Hepatocyte (in vitro differentiated cells): ENCODE measurements around the gene IGFALS. TPM values are rescaled to one million over a fixed set of nuclear protein-coding genes. Genes with fewer than 3 reads are reported as not detected.

ENCODE experiments used
- DNase-seq: peaks from one replicate; pipeline ENCODE4 v3.0.0-alpha.2; 2016; ENCODE audit warnings: low spot score
- H2AFZ ChIP-seq: fragments of 200-600 bp; sonication (generic); 2 replicates; pipeline ENCODE4 v1.6.0; 2016; ENCODE audit warnings: antibody characterized with exemption, mild to moderate bottlenecking
- H3K27ac ChIP-seq: fragments of 200-600 bp; sonication (generic); 2 replicates; pipeline ENCODE4 v1.5.1; 2016; ENCODE audit warnings: mild to moderate bottlenecking
- H3K27me3 ChIP-seq: fragments of 200-600 bp; sonication (generic); 2 replicates; pipeline ENCODE4 v1.6.1; 2016
- H3K36me3 ChIP-seq: fragments of 200-600 bp; sonication (generic); replicated peaks from 2 replicates; pipeline ENCODE4 v1.5.1; 2016; ENCODE audit warnings: low read depth; ENCODE audit not compliant: insufficient read depth
- H3K4me1 ChIP-seq: fragments of 200-600 bp; sonication (generic); 2 replicates; pipeline ENCODE4 v1.5.1; 2016; ENCODE audit warnings: mild to moderate bottlenecking, moderate library complexity; ENCODE audit not compliant: insufficient read depth
- H3K4me2 ChIP-seq: fragments of 200-600 bp; sonication (generic); 2 replicates; pipeline ENCODE4 v1.6.0; 2016
- H3K4me3 ChIP-seq: fragments of 200-600 bp; sonication (generic); 2 replicates; pipeline ENCODE4 v1.5.1; 2016; ENCODE audit warnings: mild to moderate bottlenecking
- H3K79me2 ChIP-seq: fragments of 200-600 bp; sonication (generic); 2 replicates; pipeline ENCODE4 v1.6.0; 2017; ENCODE audit warnings: mild to moderate bottlenecking
- H3K9me2 ChIP-seq: fragments of 200-600 bp; sonication (generic); replicated peaks from 2 replicates; pipeline ENCODE4 v1.6.0; 2017; ENCODE audit warnings: mild to moderate bottlenecking; ENCODE audit not compliant: insufficient read depth
- H3K9me3 ChIP-seq: fragments of 200-600 bp; sonication (generic); 2 replicates; pipeline ENCODE4 v1.5.1; 2016; ENCODE audit warnings: low read depth, mild to moderate bottlenecking
- H4K20me1 ChIP-seq: fragments of 200-600 bp; sonication (generic); 2 replicates; pipeline ENCODE4 v1.6.0; 2016; ENCODE audit warnings: mild to moderate bottlenecking; ENCODE audit not compliant: insufficient read depth, poor library complexity, severe bottlenecking
- EZH2 ChIP-seq: fragments of 200-600 bp; sonication (generic); IDR thresholded peaks from 2 replicates; pipeline ENCODE4 v1.6.1; 2016; ENCODE audit warnings: antibody characterized with exemption, mild to moderate bottlenecking, borderline replicate concordance
- EZH2phosphoT487 ChIP-seq: fragments of 200-600 bp; sonication (generic); IDR thresholded peaks from one replicate; pipeline ENCODE4 v1.6.1; 2018; ENCODE audit warnings: antibody characterized with exemption, mild to moderate bottlenecking, low read depth, moderate library complexity; ENCODE audit not compliant: unreplicated experiment, severe bottlenecking
- WGBS: methylation state at CpG from one replicate; pipeline ENCODE4 v1.1.6; 2016; ENCODE audit warnings: low lambda C conversion rate; ENCODE audit errors: missing lambda C conversion rate; 5-methylcytosine and 5-hydroxymethylcytosine counted together
- polyA plus RNA-seq: library from polyadenylated mRNA; unstranded; fragments of >200 nt; fragmentation: Nextera tagmentation; extraction: Ambion mirVana; gene quantifications from 2 replicates; pipeline ENCODE4 v1.2.1, GENCODE V29; 2016
- total RNA-seq: library from RNA; depleted of rRNA; stranded (reverse); fragments of >200 nt; gene quantifications from 2 replicates; pipeline ENCODE4 v1.2.3, GENCODE V29; 2014
- TF ChIP-seq, protein P1 (sequence below): fragments of 200-600 bp; sonication (generic); IDR thresholded peaks from 2 replicates; pipeline ENCODE4 v1.5.1; 2016; ENCODE audit warnings: antibody characterized with exemption, mild to moderate bottlenecking; ENCODE audit not compliant: poor library complexity

The IGFALS gene
- total and polyA plus RNA-seq, 2 experiments from 2014 or later, result 11.2 to 12.6 TPM

DNA sequence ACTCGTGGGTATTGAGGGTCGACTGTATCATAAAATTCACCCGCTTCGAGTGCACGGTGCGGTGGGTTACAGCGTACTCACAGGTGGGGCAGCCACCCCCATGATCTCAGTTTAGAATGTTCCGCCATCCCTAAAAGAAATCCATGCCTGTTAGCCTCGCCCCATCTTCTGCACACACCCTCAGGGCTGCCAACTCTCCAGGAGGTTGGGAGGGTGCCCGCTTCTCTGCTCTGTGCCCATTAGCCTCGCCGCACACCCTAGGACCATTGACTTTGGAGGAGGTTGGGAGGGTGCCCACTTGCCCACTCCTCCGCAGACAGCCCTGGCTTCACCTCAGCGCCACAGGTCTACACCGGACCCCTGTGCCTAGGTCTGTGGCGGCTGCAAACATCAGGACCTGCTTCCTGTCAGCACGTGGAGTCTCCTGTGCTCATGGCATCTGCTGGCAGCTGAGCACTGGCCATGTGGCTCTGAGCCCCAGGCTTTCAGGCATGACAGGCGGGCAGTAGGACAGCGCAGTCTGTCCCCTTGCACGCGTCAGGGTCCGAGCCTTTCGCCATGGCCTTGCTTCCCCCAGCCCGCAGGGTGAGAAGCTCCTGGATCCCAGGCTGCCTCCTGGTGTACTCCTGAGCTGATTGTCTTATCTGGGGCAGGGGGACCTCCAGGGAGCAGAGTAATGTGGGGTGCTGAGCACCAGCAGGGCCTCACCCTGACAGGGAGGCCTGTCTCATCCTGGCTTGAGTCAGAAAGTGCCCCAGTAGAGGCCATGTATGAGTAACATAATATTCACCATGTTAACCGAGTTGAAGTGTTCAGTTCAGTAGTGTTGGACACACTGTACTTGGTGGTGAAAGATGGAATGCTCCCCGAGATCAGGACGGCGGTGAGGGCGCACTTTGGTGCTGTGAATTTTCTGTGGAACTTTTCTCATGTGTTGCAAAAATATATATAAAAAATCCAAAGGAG lies 44.1 kb downstream of the IGFALS start:
- Histone ChIP-seq H3K27me3 (no peaks in the 10 kb centered on the region), H3K4me1 (no peaks in the 10 kb centered on the region), H3K27ac (no peak overlapping the region), H3K9me3 (no peaks in the 10 kb centered on the region), H2AFZ (no peak overlapping the region), H3K4me3 (no peak overlapping the region), H4K20me1 (no peaks in the 10 kb centered on the region), H3K4me2 (no peak overlapping the region), H3K79me2 (no peaks in the 10 kb centered on the region), H3K36me3 (no peaks in the 10 kb centered on the region), H3K9me2 (no peaks in the 10 kb centered on the region)
- no peak for DNase-seq
- 97% methylated on average over 29 of the region's 29 CpGs for WGBS
- TF ChIP-seq EZH2phosphoT487, result no peak
- TF ChIP-seq, protein P1, sequence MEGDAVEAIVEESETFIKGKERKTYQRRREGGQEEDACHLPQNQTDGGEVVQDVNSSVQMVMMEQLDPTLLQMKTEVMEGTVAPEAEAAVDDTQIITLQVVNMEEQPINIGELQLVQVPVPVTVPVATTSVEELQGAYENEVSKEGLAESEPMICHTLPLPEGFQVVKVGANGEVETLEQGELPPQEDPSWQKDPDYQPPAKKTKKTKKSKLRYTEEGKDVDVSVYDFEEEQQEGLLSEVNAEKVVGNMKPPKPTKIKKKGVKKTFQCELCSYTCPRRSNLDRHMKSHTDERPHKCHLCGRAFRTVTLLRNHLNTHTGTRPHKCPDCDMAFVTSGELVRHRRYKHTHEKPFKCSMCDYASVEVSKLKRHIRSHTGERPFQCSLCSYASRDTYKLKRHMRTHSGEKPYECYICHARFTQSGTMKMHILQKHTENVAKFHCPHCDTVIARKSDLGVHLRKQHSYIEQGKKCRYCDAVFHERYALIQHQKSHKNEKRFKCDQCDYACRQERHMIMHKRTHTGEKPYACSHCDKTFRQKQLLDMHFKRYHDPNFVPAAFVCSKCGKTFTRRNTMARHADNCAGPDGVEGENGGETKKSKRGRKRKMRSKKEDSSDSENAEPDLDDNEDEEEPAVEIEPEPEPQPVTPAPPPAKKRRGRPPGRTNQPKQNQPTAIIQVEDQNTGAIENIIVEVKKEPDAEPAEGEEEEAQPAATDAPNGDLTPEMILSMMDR, result no peak
- TF ChIP-seq EZH2, result no peak

DNA sequence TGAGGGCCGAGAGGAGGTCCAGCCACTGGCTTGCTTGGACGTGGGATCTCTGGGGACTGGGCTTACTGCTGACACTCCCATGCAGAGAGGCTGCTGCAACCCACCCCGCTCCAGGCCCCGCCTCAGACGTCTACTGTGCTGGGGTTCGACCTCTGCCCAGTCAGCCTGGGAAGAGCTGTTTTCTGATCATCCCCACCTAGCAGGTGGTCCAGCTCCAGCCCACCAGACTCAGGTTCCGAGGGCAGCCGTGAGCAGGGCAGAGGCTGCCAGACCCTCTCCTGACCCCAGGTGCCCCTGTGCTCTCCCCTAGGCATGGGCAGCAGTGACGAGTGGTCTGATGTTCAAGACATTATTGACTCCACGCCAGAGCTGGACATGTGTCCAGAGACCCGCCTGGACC lies 45.6 kb downstream of the IGFALS start:
- Histone ChIP-seq H3K79me2 (no peaks in the 10 kb centered on the region), H3K9me3 (no peaks in the 10 kb centered on the region), H3K4me2 (no peak overlapping the region), H4K20me1 (no peaks in the 10 kb centered on the region), H3K36me3 (no peaks in the 10 kb centered on the region), H3K9me2 (no peaks in the 10 kb centered on the region), H3K4me3 (no peak overlapping the region), H2AFZ (no peak overlapping the region), H3K4me1 (no peaks in the 10 kb centered on the region), H3K27ac (no peak overlapping the region), H3K27me3 (no peaks in the 10 kb centered on the region)
- 92% methylated on average over 11 of the region's 11 CpGs for WGBS
- DNase-seq, result no peak
- TF ChIP-seq EZH2, result no peak
- TF ChIP-seq, protein P1, result no peak
- TF ChIP-seq EZH2phosphoT487, result no peak

DNA sequence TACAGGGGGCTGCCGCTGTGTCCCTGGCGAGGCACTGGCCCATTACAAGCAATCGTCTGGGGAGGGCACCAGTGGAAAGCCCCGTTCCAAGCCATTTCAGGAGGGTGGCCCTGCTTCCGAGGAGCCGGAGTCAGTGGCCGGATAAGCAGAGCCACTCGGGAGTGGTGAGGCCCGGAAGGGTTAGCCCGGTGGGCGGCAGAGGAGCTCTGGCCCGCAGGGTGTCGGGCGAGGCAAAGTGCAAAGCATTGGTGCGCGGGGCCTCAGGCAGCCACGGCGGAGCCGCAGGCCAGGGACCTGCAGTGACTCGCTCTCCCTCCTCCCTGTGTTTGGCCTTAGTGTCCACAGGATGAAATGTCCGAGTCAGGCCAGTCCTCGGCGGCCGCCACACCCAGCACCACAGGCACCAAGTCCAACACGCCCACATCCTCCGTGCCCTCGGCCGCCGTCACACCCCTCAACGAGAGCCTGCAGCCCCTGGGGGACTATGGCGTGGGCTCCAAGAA lies 46.8 kb downstream of the IGFALS start:
- H3K4me2 ChIP-seq, result no peak overlapping the region

More for the DNA sequence above, 46.8 kb downstream of the IGFALS start:
- H4K20me1 ChIP-seq, result no peaks in the 10 kb centered on the region
- H3K27me3 ChIP-seq, result no peaks in the 10 kb centered on the region
- H3K79me2 ChIP-seq, result no peaks in the 10 kb centered on the region
- WGBS, result 95% methylated on average over 31 of the region's 31 CpGs
- no peak for DNase-seq
- TF ChIP-seq, protein P1, result no peak
- TF ChIP-seq EZH2phosphoT487 (no peak), EZH2 (no peak)
- no peak overlapping the region for H2AFZ ChIP-seq
- no peak overlapping the region for H3K27ac ChIP-seq
- H3K36me3 ChIP-seq, result no peaks in the 10 kb centered on the region
- H3K4me1 ChIP-seq, result no peaks in the 10 kb centered on the region
- no peak overlapping the region for H3K4me3 ChIP-seq
- H3K9me3 ChIP-seq, result no peaks in the 10 kb centered on the region
- no peaks in the 10 kb centered on the region for H3K9me2 ChIP-seq
